NK-92 (cell line): ENCODE measurements around the gene APOBEC4.

Source experiments
- DNase-seq: peaks from one replicate; lab custom pipeline; 2025; ENCODE audit not compliant: unreplicated experiment; lab: John Stamatoyannopoulos, UW

APOBEC4 gene

GRCh38 chr1:183604038-183604808, 48.9 kb downstream of the APOBEC4 start:
- DNase-seq: no peak

GRCh38 chr1:183602510-183602909, 50.6 kb downstream of the APOBEC4 start:
- no peak for DNase-seq

- no peak for DNase-seq
These were observed 52.5 kb downstream of the APOBEC4 start for GRCh38 chr1:183600634-183601033.

DNA sequence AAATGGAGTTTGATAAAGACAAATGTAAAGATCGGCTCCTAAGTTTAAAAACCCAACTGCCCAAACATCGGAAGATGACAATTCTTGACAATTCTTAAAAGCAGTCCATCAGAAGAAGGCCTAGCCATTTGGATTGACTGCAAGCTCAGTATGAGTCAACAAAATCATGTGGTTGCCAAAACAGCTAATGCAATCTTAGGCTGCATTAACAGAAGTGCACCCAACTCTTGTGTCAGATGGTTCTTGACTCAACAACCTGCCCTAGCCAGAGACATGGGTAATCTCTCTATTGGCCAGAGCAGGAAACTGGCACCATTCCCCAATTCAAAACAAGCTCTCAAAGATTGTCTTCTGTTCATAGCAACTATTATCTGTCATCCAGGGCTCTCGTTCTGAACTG, 53.0 kb downstream of the APOBEC4 start:
- DNase-seq: no peak

GRCh38 chr1:183598386-183598785, 54.7 kb downstream of the APOBEC4 start:
- no peak for DNase-seq

DNA sequence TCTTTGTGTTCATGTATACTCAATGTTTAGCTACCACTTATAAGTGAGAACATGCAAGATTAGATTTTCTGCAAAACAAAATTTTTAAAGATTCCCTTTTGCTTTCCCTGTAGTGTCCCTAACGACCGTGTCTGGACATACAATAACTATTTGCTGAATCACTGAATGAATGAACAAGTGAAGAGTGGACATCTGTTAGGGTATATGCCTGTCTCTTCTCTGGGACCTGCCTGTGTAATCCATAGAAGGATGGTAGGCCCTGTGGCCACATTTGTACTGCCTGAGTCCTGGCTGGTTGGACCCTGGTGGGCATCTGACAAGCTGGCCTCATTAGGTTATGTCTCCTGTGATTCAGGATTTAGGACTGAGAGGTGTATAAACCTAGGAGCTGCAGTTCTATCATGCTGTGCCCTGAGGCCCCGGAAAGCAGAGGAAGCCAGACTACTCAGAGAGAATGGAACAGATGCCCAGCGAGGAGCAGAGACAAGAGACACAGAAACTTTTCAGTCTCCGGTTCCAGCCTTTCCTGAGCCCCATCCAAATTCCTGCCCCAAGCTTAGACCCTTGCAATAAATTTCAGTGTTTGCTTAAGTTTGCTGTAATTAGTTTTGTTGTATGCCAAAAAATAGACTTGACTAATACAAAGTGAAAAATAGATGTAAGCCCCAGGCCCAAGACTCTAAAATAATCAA, 55.3 kb downstream of the APOBEC4 start:
- no peak for DNase-seq

DNA sequence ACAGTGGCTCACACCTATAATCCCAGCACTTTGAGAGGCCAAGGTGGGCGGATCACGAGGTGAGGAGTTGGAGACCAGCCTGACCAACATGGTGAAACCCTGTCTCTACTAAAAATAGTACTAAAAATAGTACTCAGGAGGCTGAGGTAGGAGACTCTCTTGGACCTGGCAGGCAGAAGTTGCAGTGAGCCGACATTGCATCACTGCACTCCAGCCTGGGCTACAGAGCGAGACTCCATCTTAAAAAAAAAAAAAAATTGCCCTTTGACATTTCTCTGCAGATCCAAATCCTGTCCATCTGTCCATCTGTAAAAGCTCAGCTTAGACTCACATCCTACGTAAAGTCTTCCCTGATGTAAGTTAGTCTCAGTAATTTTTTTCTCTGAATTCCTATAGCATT, 56.6 kb downstream of the APOBEC4 start:
- DNase-seq: no peak
